SK-N-SH (cell line): ENCODE results near the gene SYNGR3. TPM values are rescaled to one million over a fixed set of nuclear protein-coding genes. Genes with fewer than 3 reads are reported as not detected.

Experiments
- CTCF ChIA-PET: fragments of 300-600, 350-600 bp; formaldehyde crosslinking; extraction: SDS; loops from one replicate; lab custom pipeline; 2021; lab: Yijun Ruan, JAX
- POLR2A ChIA-PET: fragments of 350-600 bp; sonication (Branson Sonifier 250); formaldehyde crosslinking; extraction: SDS; loops from one replicate; lab custom pipeline; 2020; ENCODE audit warnings: antibody characterized with exemption, inconsistent platforms; lab: Yijun Ruan, JAX
- DNase-seq: peaks from one replicate; pipeline ENCODE4 v3.0.0; 2012
- H2AFZ ChIP-seq: fragments of 200-600 bp; sonication (generic); 2 replicates; pipeline ENCODE4 v1.8.1; 2016; ENCODE audit warnings: antibody characterized with exemption, mild to moderate bottlenecking, low read depth
- H3F3A ChIP-seq: fragments of 200-600 bp; sonication (generic); replicated peaks from 2 replicates; pipeline ENCODE3; 2016; ENCODE audit warnings: antibody characterized with exemption, mild to moderate bottlenecking; ENCODE audit not compliant: insufficient read depth
- H3K27ac ChIP-seq, 2 experiments: fragments of 200-500 bp in 1 of 2; fragments of 200-600 bp in 1 of 2; sonication (Bioruptor generic) in 1 of 2; sonication (generic), shearing (Covaris generic) in 1 of 2; 2 replicates each; pipeline versions ENCODE4 v1.5.1 to v1.6.1; 2014 to 2016; ENCODE audit warnings: low read depth in 2 of 2, inconsistent platforms in 1 of 2, low read length in 1 of 2, mild to moderate bottlenecking in 1 of 2, mixed read lengths in 1 of 2
- H3K27me3 ChIP-seq: fragments of 200-600 bp; sonication (generic), shearing (Covaris generic); 2 replicates; pipeline ENCODE4 v1.6.1; 2016; ENCODE audit warnings: mixed run types; ENCODE audit not compliant: insufficient read depth
- H3K36me3 ChIP-seq, 2 experiments: fragments of 200-500 bp in 1 of 2; fragments of 200-600 bp in 1 of 2; sonication (Bioruptor generic) in 1 of 2; sonication (generic) in 1 of 2; replicated peaks in 1 of 2; 2 replicates each; pipeline versions ENCODE3 to v1.5.1; 2014 to 2016; ENCODE audit warnings: low read length in 1 of 2, mild to moderate bottlenecking in 1 of 2; ENCODE audit not compliant: insufficient read depth in 2 of 2, control insufficient read depth in 1 of 2
- H3K4me1 ChIP-seq, 2 experiments: fragments of 200-500 bp in 1 of 2; fragments of 200-600 bp in 1 of 2; sonication (Bioruptor generic) in 1 of 2; sonication (generic), shearing (Covaris generic) in 1 of 2; 2 replicates each; pipeline versions ENCODE4 v1.5.1 to v1.6.1; 2014 to 2016; ENCODE audit warnings: low read depth in 1 of 2, low read length in 1 of 2, mixed run types in 1 of 2; ENCODE audit not compliant: insufficient read depth in 2 of 2, control insufficient read depth in 1 of 2
- H3K4me2 ChIP-seq: fragments of 200-600 bp; sonication (generic), shearing (Covaris generic); 2 replicates; pipeline ENCODE4 v1.6.1; 2017; ENCODE audit warnings: mixed run types
- H3K4me3 ChIP-seq, 2 experiments: fragments of 200-500 bp in 1 of 2; fragments of 200-600 bp in 1 of 2; sonication (Bioruptor generic) in 1 of 2; sonication (generic), shearing (Covaris generic) in 1 of 2; 2 replicates each; pipeline versions ENCODE4 v1.5.1 to v1.8.1; 2014 to 2016; ENCODE audit warnings: low read depth in 2 of 2, inconsistent platforms in 1 of 2, low read length in 1 of 2, mild to moderate bottlenecking in 1 of 2, mixed read lengths in 1 of 2, moderate library complexity in 1 of 2
- H3K79me2 ChIP-seq: fragments of 200-600 bp; sonication (generic); 2 replicates; pipeline ENCODE4 v1.8.1; 2017; ENCODE audit warnings: mild to moderate bottlenecking; ENCODE audit not compliant: insufficient read depth
- H3K9ac ChIP-seq: fragments of 200-600 bp; sonication (generic); 2 replicates; pipeline ENCODE4 v1.6.1; 2017; ENCODE audit warnings: mixed run types
- H3K9me2 ChIP-seq: fragments of 200-600 bp; sonication (generic); 2 replicates; pipeline ENCODE4 v1.6.1; 2017; ENCODE audit warnings: mixed run types
- H3K9me3 ChIP-seq: fragments of 200-600 bp; sonication (generic); 2 replicates; pipeline ENCODE4 v1.6.1; 2017; ENCODE audit warnings: mixed run types, mild to moderate bottlenecking, moderate library complexity
- H4K20me1 ChIP-seq: fragments of 200-600 bp; sonication (generic); 2 replicates; pipeline ENCODE4 v1.6.1; 2017; ENCODE audit warnings: mild to moderate bottlenecking, mixed run types; ENCODE audit not compliant: insufficient read depth
- FOXJ3 ChIP-seq: sonication (generic); formaldehyde crosslinking; IDR thresholded peaks from 2 replicates; pipeline ENCODE4 v1.5.1; 2020; ENCODE audit warnings: mild to moderate bottlenecking, missing genetic modification reagents
- IRF3 ChIP-seq: fragments of 150-350 bp; IDR thresholded peaks from 2 replicates; pipeline ENCODE4 v1.6.1; 2016; ENCODE audit warnings: mild to moderate bottlenecking, low read depth, low read length
- MXI1 ChIP-seq: IDR thresholded peaks from 2 replicates; pipeline ENCODE4 v1.6.1; 2012; ENCODE audit warnings: mild to moderate bottlenecking, low read depth, low read length, improper control_type of control experiment
- RAD21 ChIP-seq: IDR thresholded peaks from 2 replicates; pipeline ENCODE4 v1.6.1; 2012; ENCODE audit warnings: mild to moderate bottlenecking, low read length
- RXRA ChIP-seq: IDR thresholded peaks from 2 replicates; pipeline ENCODE4 v1.4.0; 2012; ENCODE audit warnings: low read depth, mild to moderate bottlenecking, borderline replicate concordance
- SIN3A ChIP-seq: IDR thresholded peaks from 2 replicates; pipeline ENCODE4 v1.6.1; 2012; ENCODE audit warnings: low read depth, mild to moderate bottlenecking, low read length, moderate library complexity, borderline replicate concordance
- SMC3 ChIP-seq: IDR thresholded peaks from 2 replicates; pipeline ENCODE4 v1.6.1; 2012; ENCODE audit warnings: low read depth, low read length, improper control_type of control experiment
- TCF12 ChIP-seq: IDR thresholded peaks from 2 replicates; pipeline ENCODE4 v1.4.0; 2012
- USF1 ChIP-seq: IDR thresholded peaks from 2 replicates; pipeline ENCODE4 v1.4.0; 2012; ENCODE audit warnings: low read depth, borderline replicate concordance
- YY1 ChIP-seq: IDR thresholded peaks from 2 replicates; pipeline ENCODE4 v1.4.0; 2012; ENCODE audit warnings: low read depth, mild to moderate bottlenecking
- WGBS: methylation state at CpG from one replicate; pipeline ENCODE4 v1.1.6; 2017; ENCODE audit warnings: low lambda C conversion rate; 5-methylcytosine and 5-hydroxymethylcytosine counted together
- polyA plus RNA-seq, 3 experiments: library from polyadenylated mRNA; depleted of rRNA; stranded (reverse); fragments of >200 nt; gene quantifications; 2 replicates each; pipeline ENCODE4 v1.2.3, GENCODE V29; 2012
- TF ChIP-seq, protein P1 (sequence below): IDR thresholded peaks from 2 replicates; pipeline ENCODE4; 2012
- TF ChIP-seq, protein P2 (sequence below): fragments of 150-350 bp; IDR thresholded peaks from 2 replicates; pipeline ENCODE4 v1.6.1; 2017; ENCODE audit warnings: antibody characterized with exemption, low read length, low read depth, borderline replicate concordance
- TF ChIP-seq, protein P3 (sequence below): fragments of 200-600 bp; sonication (generic); IDR thresholded peaks from 2 replicates; pipeline ENCODE4 v1.6.1; 2017; ENCODE audit warnings: antibody characterized with exemption, mild to moderate bottlenecking, moderate library complexity

Gene SYNGR3
- polyA plus RNA-seq, 1 of the 3 experiments (the other 2 are of a cell fraction): 10.7 TPM

GRCh38 chr16:2003827-2004641 is 14.3 kb downstream of the SYNGR3 start:
- TF ChIP-seq SMC3 (peak; percentile 61), SIN3A (peak; percentile 92; the same call in 1 of the 2 replicates), TCF12 (no peak), MXI1 (peak; percentile 98), RXRA (no peak), FOXJ3 (no peak), USF1 (peak; percentile 9; the same call in 1 of the 2 replicates), RAD21 (peak; percentile 59), IRF3 (no peak), YY1 (no peak)
- TF ChIP-seq, protein P1, sequence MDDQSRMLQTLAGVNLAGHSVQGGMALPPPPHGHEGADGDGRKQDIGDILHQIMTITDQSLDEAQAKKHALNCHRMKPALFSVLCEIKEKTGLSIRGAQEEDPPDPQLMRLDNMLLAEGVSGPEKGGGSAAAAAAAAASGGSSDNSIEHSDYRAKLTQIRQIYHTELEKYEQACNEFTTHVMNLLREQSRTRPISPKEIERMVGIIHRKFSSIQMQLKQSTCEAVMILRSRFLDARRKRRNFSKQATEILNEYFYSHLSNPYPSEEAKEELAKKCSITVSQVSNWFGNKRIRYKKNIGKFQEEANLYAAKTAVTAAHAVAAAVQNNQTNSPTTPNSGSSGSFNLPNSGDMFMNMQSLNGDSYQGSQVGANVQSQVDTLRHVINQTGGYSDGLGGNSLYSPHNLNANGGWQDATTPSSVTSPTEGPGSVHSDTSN: peak; percentile 45; the same call in 1 of the 2 replicates
- TF ChIP-seq, protein P2, sequence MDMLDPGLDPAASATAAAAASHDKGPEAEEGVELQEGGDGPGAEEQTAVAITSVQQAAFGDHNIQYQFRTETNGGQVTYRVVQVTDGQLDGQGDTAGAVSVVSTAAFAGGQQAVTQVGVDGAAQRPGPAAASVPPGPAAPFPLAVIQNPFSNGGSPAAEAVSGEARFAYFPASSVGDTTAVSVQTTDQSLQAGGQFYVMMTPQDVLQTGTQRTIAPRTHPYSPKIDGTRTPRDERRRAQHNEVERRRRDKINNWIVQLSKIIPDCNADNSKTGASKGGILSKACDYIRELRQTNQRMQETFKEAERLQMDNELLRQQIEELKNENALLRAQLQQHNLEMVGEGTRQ: no peak
- TF ChIP-seq, protein P3, sequence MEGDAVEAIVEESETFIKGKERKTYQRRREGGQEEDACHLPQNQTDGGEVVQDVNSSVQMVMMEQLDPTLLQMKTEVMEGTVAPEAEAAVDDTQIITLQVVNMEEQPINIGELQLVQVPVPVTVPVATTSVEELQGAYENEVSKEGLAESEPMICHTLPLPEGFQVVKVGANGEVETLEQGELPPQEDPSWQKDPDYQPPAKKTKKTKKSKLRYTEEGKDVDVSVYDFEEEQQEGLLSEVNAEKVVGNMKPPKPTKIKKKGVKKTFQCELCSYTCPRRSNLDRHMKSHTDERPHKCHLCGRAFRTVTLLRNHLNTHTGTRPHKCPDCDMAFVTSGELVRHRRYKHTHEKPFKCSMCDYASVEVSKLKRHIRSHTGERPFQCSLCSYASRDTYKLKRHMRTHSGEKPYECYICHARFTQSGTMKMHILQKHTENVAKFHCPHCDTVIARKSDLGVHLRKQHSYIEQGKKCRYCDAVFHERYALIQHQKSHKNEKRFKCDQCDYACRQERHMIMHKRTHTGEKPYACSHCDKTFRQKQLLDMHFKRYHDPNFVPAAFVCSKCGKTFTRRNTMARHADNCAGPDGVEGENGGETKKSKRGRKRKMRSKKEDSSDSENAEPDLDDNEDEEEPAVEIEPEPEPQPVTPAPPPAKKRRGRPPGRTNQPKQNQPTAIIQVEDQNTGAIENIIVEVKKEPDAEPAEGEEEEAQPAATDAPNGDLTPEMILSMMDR: peak; percentile 91
- 36% methylated on average over 20 of the region's 36 CpGs for WGBS

More at GRCh38 chr16:2003827-2004641, 14.3 kb downstream of the SYNGR3 start:
- H3K9me3 ChIP-seq: no peaks in the 10 kb centered on the region
- peaks cover 72% of the 10 kb centered on the region for H3K79me2 ChIP-seq
- DNase-seq: peak; percentile 99
- peaks cover 9% of the 10 kb centered on the region for H3F3A ChIP-seq
- peak overlapping the region in 1 of 2 experiments; percentile 48; a peak in 2 of 4 replicates for H3K27ac ChIP-seq
- H3K36me3 ChIP-seq: peaks cover 3 to 48% of the 10 kb centered on the region in 2 experiments
- H3K9ac ChIP-seq: no peak overlapping the region
- ChIA-PET POLR2A (interaction anchor here (0.7 to 1.2 kb wide), 6 partner anchors 9 to 147 kb away, joined by 3 to 11 read pairs (median 4); partner anchors contain the start of gene RPS2), CTCF (interaction anchor here (0.6 to 4.1 kb wide), 29 partner anchors 9 to 478 kb away, joined by 3 to 108 read pairs (median 6); partner anchors contain the start of genes ECI1, GFER, NOXO1 and NTHL1)
- peaks cover 72% of the 10 kb centered on the region for H4K20me1 ChIP-seq
- no peaks in the 10 kb centered on the region for H3K9me2 ChIP-seq
- no peaks in the 10 kb centered on the region for H3K27me3 ChIP-seq
- no peak overlapping the region; a peak in 1 of 4 replicates for H3K4me3 ChIP-seq
- peak overlapping the region; percentile 68 for H3K4me2 ChIP-seq
- no peak overlapping the region for H2AFZ ChIP-seq
- H3K4me1 ChIP-seq: peaks cover 24 to 54% of the 10 kb centered on the region in 2 experiments; a peak in 3 of 4 replicates
